H9 (cell line): ENCODE results near the gene PMS1. TPM values are rescaled to one million over a fixed set of nuclear protein-coding genes. Genes with fewer than 3 reads are reported as not detected.

Source experiments
- DNase-seq: peaks from one replicate; pipeline ENCODE4 v3.0.0-alpha.2; 2017
- H2AFZ ChIP-seq: one replicate; pipeline ENCODE4 v1.6.1; 2013; ENCODE audit warnings: mild to moderate bottlenecking, low read length, control low read depth, moderate library complexity
- H2AK5ac ChIP-seq: 2 replicates; pipeline ENCODE4 v1.6.1; 2013; ENCODE audit warnings: low read length, control low read depth, mixed read lengths; ENCODE audit not compliant: insufficient read length
- H2BK120ac ChIP-seq: one replicate; pipeline ENCODE4 v1.6.1; 2013; ENCODE audit warnings: low read depth, mild to moderate bottlenecking, low read length, control low read depth, inconsistent platforms; ENCODE audit not compliant: poor library complexity, severe bottlenecking
- H2BK12ac ChIP-seq: 2 replicates; pipeline ENCODE4 v1.6.1; 2013; ENCODE audit warnings: low read length, control low read depth, mixed read lengths, low read depth; ENCODE audit not compliant: insufficient read length
- H2BK15ac ChIP-seq: 2 replicates; pipeline ENCODE4 v1.6.1; 2013; ENCODE audit warnings: low read depth, low read length, control low read depth
- H2BK20ac ChIP-seq: one replicate; pipeline ENCODE4 v1.6.1; 2013; ENCODE audit warnings: low read depth, mild to moderate bottlenecking, low read length, control low read depth, inconsistent platforms; ENCODE audit not compliant: poor library complexity, severe bottlenecking
- H2BK5ac ChIP-seq: 2 replicates; pipeline ENCODE4 v1.6.1; 2013; ENCODE audit warnings: low read length, control low read depth, mixed read lengths; ENCODE audit not compliant: insufficient read length
- H3K14ac ChIP-seq: 2 replicates; pipeline ENCODE4 v1.6.1; 2013; ENCODE audit warnings: low read length, control low read depth; ENCODE audit not compliant: insufficient read depth
- H3K18ac ChIP-seq: 2 replicates; pipeline ENCODE4 v1.6.1; 2013; ENCODE audit warnings: low read depth, mild to moderate bottlenecking, mixed read lengths, low read length, control low read depth; ENCODE audit not compliant: insufficient read length
- H3K23ac ChIP-seq: 2 replicates; pipeline ENCODE4 v1.6.1; 2013; ENCODE audit warnings: low read length, control low read depth, mixed read lengths, low read depth; ENCODE audit not compliant: insufficient read length
- H3K23me2 ChIP-seq: 2 replicates; pipeline ENCODE4 v1.6.1; 2013; ENCODE audit warnings: low read depth, mild to moderate bottlenecking, mixed read lengths, low read length, control low read depth; ENCODE audit not compliant: insufficient read length, poor library complexity, severe bottlenecking
- H3K27ac ChIP-seq: 2 replicates; pipeline ENCODE4 v1.5.1; 2013; ENCODE audit warnings: low read length, control low read depth, mixed read lengths, low read depth; ENCODE audit not compliant: insufficient read length
- H3K27me3 ChIP-seq: 2 replicates; pipeline ENCODE4 v1.6.1; 2013; ENCODE audit warnings: low read length, control low read depth, inconsistent platforms; ENCODE audit not compliant: insufficient read depth
- H3K4ac ChIP-seq: 2 replicates; pipeline ENCODE4 v1.6.1; 2013; ENCODE audit warnings: low read depth, mild to moderate bottlenecking, control low read depth, inconsistent platforms, low read length, moderate library complexity
- H3K4me1 ChIP-seq: 2 replicates; pipeline ENCODE4 v1.6.1; 2013; ENCODE audit warnings: low read length, control low read depth, inconsistent platforms; ENCODE audit not compliant: insufficient read depth
- H3K4me2 ChIP-seq: 2 replicates; pipeline ENCODE4 v1.6.1; 2013; ENCODE audit warnings: low read length, control low read depth, mixed read lengths; ENCODE audit not compliant: insufficient read length, insufficient read depth
- H3K56ac ChIP-seq: 2 replicates; pipeline ENCODE4 v1.6.1; 2013; ENCODE audit warnings: low read depth, mild to moderate bottlenecking, mixed read lengths, low read length, control low read depth; ENCODE audit not compliant: insufficient read length
- H3K79me1 ChIP-seq: 2 replicates; pipeline ENCODE4 v1.6.1; 2013; ENCODE audit warnings: low read depth, mild to moderate bottlenecking, moderate library complexity, low read length, control low read depth, inconsistent platforms; ENCODE audit not compliant: insufficient read depth, poor library complexity, severe bottlenecking
- H3K79me2 ChIP-seq: 2 replicates; pipeline ENCODE4 v1.6.1; 2013; ENCODE audit warnings: low read length, control low read depth, inconsistent platforms; ENCODE audit not compliant: insufficient read depth
- H3K9ac ChIP-seq: 2 replicates; pipeline ENCODE4 v1.6.1; 2013; ENCODE audit warnings: low read length, control low read depth, mixed read lengths; ENCODE audit not compliant: insufficient read length; ENCODE audit errors: extremely low read depth
- H3K9me3 ChIP-seq: one replicate; pipeline ENCODE4 v1.6.1; 2013; ENCODE audit warnings: low read depth, low read length, inconsistent platforms; ENCODE audit not compliant: control insufficient read depth
- H3T11ph ChIP-seq: one replicate; pipeline ENCODE4 v1.6.1; 2013; ENCODE audit warnings: mild to moderate bottlenecking, low read length, control low read depth, inconsistent platforms
- H4K20me1 ChIP-seq: one replicate; pipeline ENCODE4 v1.6.1; 2013; ENCODE audit not compliant: control insufficient read depth, insufficient read length, insufficient read depth
- H4K5ac ChIP-seq: 2 replicates; pipeline ENCODE4 v1.6.1; 2013; ENCODE audit warnings: low read depth, mild to moderate bottlenecking, mixed read lengths, low read length, control low read depth; ENCODE audit not compliant: insufficient read length
- H4K8ac ChIP-seq: replicated peaks from 2 replicates; pipeline ENCODE4 v1.6.1; 2013; ENCODE audit warnings: low read length, control low read depth, mixed read lengths, low read depth; ENCODE audit not compliant: insufficient read length
- H4K91ac ChIP-seq: 2 replicates; pipeline ENCODE4 v1.6.1; 2013; ENCODE audit warnings: low read depth, mild to moderate bottlenecking, moderate library complexity, mixed read lengths, low read length, control low read depth; ENCODE audit not compliant: insufficient read length
- H3K27ac Mint-ChIP-seq, 3 experiments: 2 replicates in 2 of 3; 3 replicates in 1 of 3; pipeline ENCODE4 v1.8.0; 2020 to 2021; ENCODE audit warnings: mixed read lengths in 3 of 3, mild to moderate bottlenecking in 1 of 3, moderate library complexity in 1 of 3
- H3K27me3 Mint-ChIP-seq: 2 replicates; pipeline ENCODE4 v1.8.0; 2021; ENCODE audit warnings: low read depth, mild to moderate bottlenecking, moderate library complexity, mixed read lengths
- H3K36me3 Mint-ChIP-seq, 3 experiments: 2 replicates in 2 of 3; 3 replicates in 1 of 3; pipeline ENCODE4 v1.8.0; 2020 to 2021; ENCODE audit warnings: low read depth in 3 of 3, mixed read lengths in 3 of 3; ENCODE audit not compliant: insufficient read depth in 1 of 3
- H3K4me1 Mint-ChIP-seq, 2 experiments: 2 replicates each; pipeline ENCODE4 v1.8.0; 2020; ENCODE audit warnings: mixed read lengths in 2 of 2
- H3K4me3 Mint-ChIP-seq, 2 experiments: 2 replicates in 1 of 2; 3 replicates in 1 of 2; pipeline ENCODE4 v1.8.0; 2020 to 2021; ENCODE audit warnings: mild to moderate bottlenecking in 2 of 2, mixed read lengths in 2 of 2, moderate library complexity in 1 of 2
- H3K9me3 Mint-ChIP-seq, 2 experiments: 2 replicates in 1 of 2; 3 replicates in 1 of 2; pipeline ENCODE4 v1.8.0; 2020; ENCODE audit warnings: mild to moderate bottlenecking in 2 of 2, mixed read lengths in 2 of 2, moderate library complexity in 1 of 2
- WGBS: extraction: QIAGEN DNeasy Blood & Tissue Kit; methylation state at CpG from one replicate; pipeline ENCODE4 v1.1.7; 2013; ENCODE audit warnings: missing lambda C conversion rate, low lambda C conversion rate, mixed read lengths; ENCODE audit not compliant: insufficient read length; ENCODE audit errors: extremely low coverage; 5-methylcytosine and 5-hydroxymethylcytosine counted together
- total RNA-seq: library from RNA; stranded (reverse); gene quantifications from 2 replicates; pipeline ENCODE4 v1.2.1, GENCODE V29; 2021
- TF ChIP-seq, protein P1 (sequence below): fragments of 200-600 bp; sonication (generic); conservative IDR thresholded peaks from 3 replicates; pipeline ENCODE4 v1.8.0; 2021; ENCODE audit warnings: antibody characterized with exemption, mild to moderate bottlenecking

PMS1 gene
- total RNA-seq, 1 experiment from 2014 or later: 47.2 TPM

DNA sequence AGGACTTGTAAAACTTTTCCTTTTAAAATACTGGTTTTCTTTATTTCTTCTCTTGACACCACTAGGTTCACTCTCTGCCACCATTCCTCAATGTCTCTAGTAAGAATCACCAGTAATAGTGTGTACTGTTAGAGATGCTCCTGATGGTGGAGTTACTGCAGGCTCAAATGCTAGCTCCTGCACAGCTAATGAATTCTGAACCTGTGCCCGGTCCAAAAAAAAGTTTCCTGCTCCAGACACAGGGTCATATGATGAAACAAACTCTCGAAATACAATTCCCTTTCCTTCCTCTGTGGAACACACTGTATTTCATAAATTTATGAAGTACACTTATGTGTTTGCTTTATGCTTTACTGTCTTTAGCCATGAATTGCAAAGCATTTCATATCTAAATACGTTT, 19.2 kb downstream of the PMS1 start:
- Mint-ChIP-seq H3K4me3 (no peak overlapping the region), H3K27me3 (no peaks in the 10 kb centered on the region), H3K36me3 (peaks cover 9 to 34% (median 21%) of the 10 kb centered on the region in 3 experiments; a peak in 5 of 7 replicates), H3K4me1 (no peaks in the 10 kb centered on the region), H3K27ac (no peak overlapping the region), H3K9me3 (no peaks in the 10 kb centered on the region)
- no peak overlapping the region for H2BK12ac ChIP-seq
- no peak overlapping the region for H3K4ac ChIP-seq
- no peak overlapping the region for H2BK120ac ChIP-seq
- no peak overlapping the region for H3K27ac ChIP-seq
- no peak overlapping the region for H4K91ac ChIP-seq
- H4K5ac ChIP-seq: no peak overlapping the region
- H4K8ac ChIP-seq: no peak overlapping the region
- no peaks in the 10 kb centered on the region for H3K4me1 ChIP-seq
- no peaks in the 10 kb centered on the region for H3K27me3 ChIP-seq
- H3K23ac ChIP-seq: no peak overlapping the region
- DNase-seq: no peak
- H4K20me1 ChIP-seq: no peaks in the 10 kb centered on the region
- H3K79me1 ChIP-seq: no peaks in the 10 kb centered on the region
- no peak overlapping the region for H2BK20ac ChIP-seq
- H2BK5ac ChIP-seq: no peak overlapping the region
- TF ChIP-seq, protein P1, sequence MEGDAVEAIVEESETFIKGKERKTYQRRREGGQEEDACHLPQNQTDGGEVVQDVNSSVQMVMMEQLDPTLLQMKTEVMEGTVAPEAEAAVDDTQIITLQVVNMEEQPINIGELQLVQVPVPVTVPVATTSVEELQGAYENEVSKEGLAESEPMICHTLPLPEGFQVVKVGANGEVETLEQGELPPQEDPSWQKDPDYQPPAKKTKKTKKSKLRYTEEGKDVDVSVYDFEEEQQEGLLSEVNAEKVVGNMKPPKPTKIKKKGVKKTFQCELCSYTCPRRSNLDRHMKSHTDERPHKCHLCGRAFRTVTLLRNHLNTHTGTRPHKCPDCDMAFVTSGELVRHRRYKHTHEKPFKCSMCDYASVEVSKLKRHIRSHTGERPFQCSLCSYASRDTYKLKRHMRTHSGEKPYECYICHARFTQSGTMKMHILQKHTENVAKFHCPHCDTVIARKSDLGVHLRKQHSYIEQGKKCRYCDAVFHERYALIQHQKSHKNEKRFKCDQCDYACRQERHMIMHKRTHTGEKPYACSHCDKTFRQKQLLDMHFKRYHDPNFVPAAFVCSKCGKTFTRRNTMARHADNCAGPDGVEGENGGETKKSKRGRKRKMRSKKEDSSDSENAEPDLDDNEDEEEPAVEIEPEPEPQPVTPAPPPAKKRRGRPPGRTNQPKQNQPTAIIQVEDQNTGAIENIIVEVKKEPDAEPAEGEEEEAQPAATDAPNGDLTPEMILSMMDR: no peak
- no peak overlapping the region for H3K56ac ChIP-seq
- WGBS: no CpG with 5 or more reads among the region's 3 CpGs
- H3K23me2 ChIP-seq: no peaks in the 10 kb centered on the region
- no peak overlapping the region for H2AFZ ChIP-seq
- no peak overlapping the region for H3T11ph ChIP-seq
- no peaks in the 10 kb centered on the region for H3K79me2 ChIP-seq
- no peaks in the 10 kb centered on the region for H3K9me3 ChIP-seq
- no peak overlapping the region for H3K9ac ChIP-seq
- H3K18ac ChIP-seq: no peak overlapping the region
- no peak overlapping the region for H2AK5ac ChIP-seq
- H3K14ac ChIP-seq: no peak overlapping the region
- H2BK15ac ChIP-seq: no peak overlapping the region
- H3K4me2 ChIP-seq: no peak overlapping the region
